ENCODE measurements around the gene KYNU.

DNA sequence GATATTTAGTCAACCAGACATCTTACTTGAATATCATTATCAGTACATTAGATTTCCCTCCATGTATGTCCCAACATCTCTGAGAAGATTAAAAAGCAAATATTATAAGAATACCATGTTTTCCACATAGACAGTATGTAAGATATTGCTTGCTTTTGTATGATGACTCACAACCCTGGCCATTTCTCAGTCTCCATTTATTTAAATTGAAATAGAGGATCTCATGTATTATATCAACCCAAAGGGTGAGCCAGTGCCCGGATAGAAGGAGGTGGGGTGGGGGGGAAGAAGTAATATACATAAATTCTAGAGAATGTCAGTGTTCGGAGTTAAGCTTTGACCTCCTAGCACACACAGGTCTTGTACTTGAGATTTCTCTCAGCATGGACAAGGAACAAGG lies 109.6 kb downstream of the KYNU start:
- TF ChIP-seq, protein P1, sequence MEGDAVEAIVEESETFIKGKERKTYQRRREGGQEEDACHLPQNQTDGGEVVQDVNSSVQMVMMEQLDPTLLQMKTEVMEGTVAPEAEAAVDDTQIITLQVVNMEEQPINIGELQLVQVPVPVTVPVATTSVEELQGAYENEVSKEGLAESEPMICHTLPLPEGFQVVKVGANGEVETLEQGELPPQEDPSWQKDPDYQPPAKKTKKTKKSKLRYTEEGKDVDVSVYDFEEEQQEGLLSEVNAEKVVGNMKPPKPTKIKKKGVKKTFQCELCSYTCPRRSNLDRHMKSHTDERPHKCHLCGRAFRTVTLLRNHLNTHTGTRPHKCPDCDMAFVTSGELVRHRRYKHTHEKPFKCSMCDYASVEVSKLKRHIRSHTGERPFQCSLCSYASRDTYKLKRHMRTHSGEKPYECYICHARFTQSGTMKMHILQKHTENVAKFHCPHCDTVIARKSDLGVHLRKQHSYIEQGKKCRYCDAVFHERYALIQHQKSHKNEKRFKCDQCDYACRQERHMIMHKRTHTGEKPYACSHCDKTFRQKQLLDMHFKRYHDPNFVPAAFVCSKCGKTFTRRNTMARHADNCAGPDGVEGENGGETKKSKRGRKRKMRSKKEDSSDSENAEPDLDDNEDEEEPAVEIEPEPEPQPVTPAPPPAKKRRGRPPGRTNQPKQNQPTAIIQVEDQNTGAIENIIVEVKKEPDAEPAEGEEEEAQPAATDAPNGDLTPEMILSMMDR (conservative IDR thresholded peaks at IDR 0.05), result no peak
- no peak for TF ChIP-seq EZH2 (IDR thresholded peaks at IDR 0.05; ENCODE audit: low read depth)

Measured in PC-9 (cell line).